Neural cell (in vitro differentiated cells): ENCODE data around the gene UBASH3B. TPM values are rescaled to one million over a fixed set of nuclear protein-coding genes. Genes with fewer than 3 reads are reported as not detected.
A peak's percentile ranks its signal among the peaks of the same experiment; 100 is the strongest.

ENCODE experiments used
- H2AFZ ChIP-seq: fragments of 200-600, 300-800 bp; sonication (generic), shearing (Covaris generic); 2 replicates; pipeline ENCODE4 v1.6.0; 2014; ENCODE audit warnings: low read depth, mild to moderate bottlenecking, antibody characterized with exemption, low read length, moderate library complexity
- H3F3A ChIP-seq: fragments of 200-600 bp; shearing (Covaris generic); 2 replicates; pipeline ENCODE4 v1.6.1; 2016; ENCODE audit warnings: mild to moderate bottlenecking, moderate library complexity, mixed read lengths, antibody characterized with exemption, low read length; ENCODE audit not compliant: insufficient read depth, poor library complexity, severe bottlenecking
- H3K27ac ChIP-seq: fragments of 200-600, 300-800 bp; sonication (generic), shearing (Covaris generic); 2 replicates; pipeline ENCODE4 v1.5.1; 2014; ENCODE audit warnings: mild to moderate bottlenecking, low read length, moderate library complexity
- H3K27me3 ChIP-seq: fragments of 300-800, 200-600 bp; sonication (generic), shearing (Covaris generic); 2 replicates; pipeline ENCODE4 v1.6.0; 2014; ENCODE audit warnings: mild to moderate bottlenecking, low read depth, low read length, moderate library complexity; ENCODE audit not compliant: insufficient read depth
- H3K36me3 ChIP-seq: fragments of 300-800, 200-600 bp; sonication (generic), shearing (Covaris generic); 2 replicates; pipeline ENCODE4 v1.5.1; 2014; ENCODE audit warnings: mild to moderate bottlenecking, antibody characterized with exemption, low read length, moderate library complexity; ENCODE audit not compliant: insufficient read depth
- H3K4me2 ChIP-seq: fragments of 300-800, 200-600 bp; sonication (generic), shearing (Covaris generic); 2 replicates; pipeline ENCODE4 v1.6.0; 2014; ENCODE audit warnings: mild to moderate bottlenecking, low read length
- H3K4me3 ChIP-seq: fragments of 300-800, 200-600 bp; sonication (generic), shearing (Covaris generic); 2 replicates; pipeline ENCODE4 v1.5.1; 2014; ENCODE audit warnings: mild to moderate bottlenecking, low read length, moderate library complexity
- H3K79me2 ChIP-seq: fragments of 200-600 bp; shearing (Covaris generic); replicated peaks from 2 replicates; pipeline ENCODE4 v1.6.0; 2014; ENCODE audit warnings: mild to moderate bottlenecking, low read length, moderate library complexity; ENCODE audit not compliant: insufficient read depth
- H3K9ac ChIP-seq: fragments of 300-800, 200-600 bp; sonication (generic), shearing (Covaris generic); 2 replicates; pipeline ENCODE4 v1.6.1; 2016; ENCODE audit warnings: mild to moderate bottlenecking, low read length, mixed read lengths
- H3K9me2 ChIP-seq: fragments of 200-600 bp; shearing (Covaris generic); 2 replicates; pipeline ENCODE4 v1.6.1; 2016; ENCODE audit warnings: mild to moderate bottlenecking, low read length, mixed read lengths; ENCODE audit not compliant: insufficient read depth
- H3K9me3 ChIP-seq: fragments of 200-600, 300-800 bp; sonication (generic), shearing (Covaris generic); 2 replicates; pipeline ENCODE4 v1.6.1; 2016; ENCODE audit warnings: mild to moderate bottlenecking, mixed run types, low read length, moderate library complexity, mixed read lengths
- H4K20me1 ChIP-seq: fragments of 200-600 bp; shearing (Covaris generic); 2 replicates; pipeline ENCODE4 v1.6.1; 2016; ENCODE audit warnings: mild to moderate bottlenecking, mixed run types; ENCODE audit not compliant: insufficient read depth
- CTCF ChIP-seq: fragments of 450-650 bp; IDR thresholded peaks from 2 replicates; pipeline ENCODE4 v1.5.1; 2014; ENCODE audit warnings: antibody characterized with exemption, mild to moderate bottlenecking, moderate library complexity; ENCODE audit not compliant: poor library complexity, severe bottlenecking
- EP300 ChIP-seq: fragments of 450-650 bp; conservative IDR thresholded peaks from 2 replicates; pipeline ENCODE4 v1.6.1; 2014; ENCODE audit warnings: antibody characterized with exemption, mild to moderate bottlenecking, moderate library complexity; ENCODE audit not compliant: poor library complexity, severe bottlenecking
- EZH2 ChIP-seq: fragments of 200-600, 300-800 bp; shearing (Covaris generic), sonication (generic); IDR thresholded peaks from 2 replicates; pipeline ENCODE4 v1.6.1; 2014; ENCODE audit warnings: antibody characterized with exemption, low read length, borderline replicate concordance, mild to moderate bottlenecking; ENCODE audit not compliant: insufficient read depth, poor library complexity, severe bottlenecking
- MXI1 ChIP-seq: fragments of 450-650 bp; conservative IDR thresholded peaks from 2 replicates; pipeline ENCODE4 v1.6.1; 2014; ENCODE audit warnings: antibody characterized with exemption, mild to moderate bottlenecking; ENCODE audit not compliant: poor library complexity, severe bottlenecking
- POLR2AphosphoS5 ChIP-seq: IDR thresholded peaks from 2 replicates; pipeline ENCODE4 v1.6.1; 2012
- RAD21 ChIP-seq: fragments of 450-650 bp; conservative IDR thresholded peaks from 2 replicates; pipeline ENCODE4 v1.6.1; 2014; ENCODE audit warnings: antibody characterized with exemption, mild to moderate bottlenecking, moderate library complexity
- REST ChIP-seq: IDR thresholded peaks from 2 replicates; pipeline ENCODE4 v1.6.1; 2012; ENCODE audit warnings: borderline replicate concordance
- SMC3 ChIP-seq: fragments of 450-650 bp; conservative IDR thresholded peaks from 2 replicates; pipeline ENCODE4 v1.6.1; 2014; ENCODE audit warnings: antibody characterized with exemption, mild to moderate bottlenecking, moderate library complexity; ENCODE audit not compliant: poor library complexity
- TAF1 ChIP-seq: IDR thresholded peaks from 2 replicates; pipeline ENCODE4 v1.6.1; 2012; ENCODE audit warnings: low read depth
- polyA plus RNA-seq: library from polyadenylated mRNA; depleted of rRNA; stranded (reverse); fragments of >200 nt; gene quantifications from 2 replicates; pipeline ENCODE4 v1.2.3, GENCODE V29; 2014

Gene UBASH3B
- polyA plus RNA-seq, 1 donor from 2014 or later: 4.2 TPM

GRCh38 chr11:122813176-122813893 is 157.8 kb downstream of the UBASH3B start:
- Histone ChIP-seq H4K20me1 (no peaks in the 10 kb centered on the region), H3K9me3 (no peaks in the 10 kb centered on the region), H3K9ac (no peak overlapping the region), H3F3A (no peaks in the 10 kb centered on the region), H3K79me2 (no peaks in the 10 kb centered on the region), H3K36me3 (no peaks in the 10 kb centered on the region), H2AFZ (no peak overlapping the region), H3K27ac (no peak overlapping the region), H3K9me2 (no peaks in the 10 kb centered on the region), H3K4me2 (no peak overlapping the region), H3K4me3 (peak overlapping the region; percentile 34), H3K27me3 (no peaks in the 10 kb centered on the region)
- TF ChIP-seq CTCF (no peak), RAD21 (no peak), EZH2 (no peak), POLR2AphosphoS5 (no peak), EP300 (no peak), TAF1 (no peak), REST (no peak), MXI1 (no peak), SMC3 (no peak)

DNA sequence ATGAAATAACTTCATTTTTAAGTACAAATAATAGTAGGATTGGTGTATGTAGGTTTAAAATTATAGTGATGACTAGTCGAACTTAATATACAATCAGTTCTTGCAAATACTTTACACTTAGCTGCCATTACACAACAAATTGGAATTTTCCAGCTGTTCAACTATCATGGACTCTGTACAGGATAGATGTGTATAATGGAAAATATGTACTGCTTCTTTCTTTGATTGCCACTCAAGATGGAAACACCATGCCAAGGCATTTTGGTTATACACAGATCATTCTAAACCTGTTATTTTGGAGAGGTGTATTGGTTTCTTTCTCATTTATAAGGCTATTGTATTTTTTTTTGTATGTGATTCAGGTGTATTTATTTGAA is 158.4 kb downstream of the UBASH3B start:
- no peaks in the 10 kb centered on the region for H3K27me3 ChIP-seq
- no peaks in the 10 kb centered on the region for H3K9me2 ChIP-seq
- H3K4me2 ChIP-seq: no peak overlapping the region
- no peak overlapping the region for H2AFZ ChIP-seq
- no peaks in the 10 kb centered on the region for H3K9me3 ChIP-seq
- H3K36me3 ChIP-seq: no peaks in the 10 kb centered on the region
- H3K27ac ChIP-seq: no peak overlapping the region
- no peak overlapping the region for H3K9ac ChIP-seq
- no peaks in the 10 kb centered on the region for H4K20me1 ChIP-seq
- no peak for TF ChIP-seq REST
- TF ChIP-seq RAD21: no peak
- TF ChIP-seq TAF1: no peak
- no peak for TF ChIP-seq EP300
- TF ChIP-seq MXI1: no peak
- no peak for TF ChIP-seq SMC3
- no peak for TF ChIP-seq EZH2
- no peak for TF ChIP-seq CTCF
- no peak for TF ChIP-seq POLR2AphosphoS5
- H3F3A ChIP-seq: no peaks in the 10 kb centered on the region
- H3K4me3 ChIP-seq: no peak overlapping the region
- no peaks in the 10 kb centered on the region for H3K79me2 ChIP-seq
